GM19397 (cell line): ENCODE measurements around the gene CA9.

Experiments
- ATAC-seq: cut with Tn5 transposase; IDR thresholded peaks from one replicate; pipeline ENCODE4 v1.9.1; 2021; ENCODE audit warnings: mild to moderate bottlenecking, moderate library complexity; ENCODE audit not compliant: unreplicated experiment

CA9 gene

GRCh38 chr9:35714123-35714522, 40.4 kb downstream of the CA9 start:
- ATAC-seq: no peak

- ATAC-seq: no peak
Observed at GRCh38 chr9:35714579-35715252, 41.0 kb downstream of the CA9 start.

- ATAC-seq: no peak
Observed at GRCh38 chr9:35716230-35716629, 42.5 kb downstream of the CA9 start.

GRCh38 chr9:35717132-35717870, 43.6 kb downstream of the CA9 start:
- no peak for ATAC-seq

GRCh38 chr9:35718721-35719511, 45.2 kb downstream of the CA9 start:
- ATAC-seq: no peak

GRCh38 chr9:35719546-35719945, 45.8 kb downstream of the CA9 start:
- ATAC-seq: no peak

GRCh38 chr9:35723426-35723825, 49.7 kb downstream of the CA9 start:
- no peak for ATAC-seq

GRCh38 chr9:35723908-35724307, 50.2 kb downstream of the CA9 start:
- ATAC-seq: no peak

- no peak for ATAC-seq
Observed at GRCh38 chr9:35725362-35725761, 51.6 kb downstream of the CA9 start.

- ATAC-seq: peak; percentile 42
Observed at GRCh38 chr9:35726931-35727330, 53.2 kb downstream of the CA9 start.

GRCh38 chr9:35727676-35728040, 53.9 kb downstream of the CA9 start:
- no peak for ATAC-seq

GRCh38 chr9:35728041-35728971, 54.6 kb downstream of the CA9 start:
- no peak for ATAC-seq

GRCh38 chr9:35729101-35729500, 55.4 kb downstream of the CA9 start:
- ATAC-seq: no peak

GRCh38 chr9:35729700-35730485, 56.2 kb downstream of the CA9 start:
- ATAC-seq: no peak

GRCh38 chr9:35730486-35730854, 56.7 kb downstream of the CA9 start:
- ATAC-seq: no peak
